Mesendoderm (in vitro differentiated cells): ENCODE measurements around the gene CCM2L. TPM values are rescaled to one million over a fixed set of nuclear protein-coding genes. Genes with fewer than 3 reads are reported as not detected.

ENCODE experiments used
- DNase-seq: peaks from one replicate; pipeline ENCODE4 v3.0.0; 2013
- H2AK5ac ChIP-seq: 2 replicates; pipeline ENCODE4 v1.6.1; 2013; ENCODE audit warnings: low read length, inconsistent platforms
- H2BK120ac ChIP-seq: 2 replicates; pipeline ENCODE4 v1.6.1; 2013; ENCODE audit warnings: low read depth, mild to moderate bottlenecking, low read length, moderate library complexity, mixed read lengths
- H2BK15ac ChIP-seq: replicated peaks from 2 replicates; pipeline ENCODE4 v1.6.1; 2013; ENCODE audit warnings: low read depth, mild to moderate bottlenecking, moderate library complexity
- H2BK5ac ChIP-seq: 2 replicates; pipeline ENCODE4 v1.6.1; 2013; ENCODE audit warnings: low read length, inconsistent platforms
- H3K18ac ChIP-seq: 2 replicates; pipeline ENCODE4 v1.6.1; 2013; ENCODE audit warnings: mild to moderate bottlenecking, low read length, mixed read lengths
- H3K23ac ChIP-seq: one replicate; pipeline ENCODE4 v1.6.1; 2013; ENCODE audit warnings: low read length
- H3K27ac ChIP-seq: 2 replicates; pipeline ENCODE4 v1.5.1; 2013; ENCODE audit warnings: low read depth, mild to moderate bottlenecking, inconsistent platforms, low read length, moderate library complexity
- H3K27me3 ChIP-seq: 2 replicates; pipeline ENCODE4 v1.6.1; 2013; ENCODE audit warnings: low read length, control low read depth, mild to moderate bottlenecking, inconsistent platforms; ENCODE audit not compliant: insufficient read depth, poor library complexity
- H3K36me3 ChIP-seq: 2 replicates; pipeline ENCODE4 v1.6.1; 2013; ENCODE audit warnings: low read length, inconsistent platforms; ENCODE audit not compliant: control insufficient read depth, insufficient read depth
- H3K4ac ChIP-seq: one replicate; pipeline ENCODE4 v1.6.1; 2013; ENCODE audit warnings: low read depth, mild to moderate bottlenecking, low read length, moderate library complexity
- H3K4me1 ChIP-seq: 2 replicates; pipeline ENCODE4 v1.6.1; 2013; ENCODE audit warnings: low read depth, low read length, inconsistent platforms; ENCODE audit not compliant: control insufficient read depth
- H3K4me2 ChIP-seq: 2 replicates; pipeline ENCODE4 v1.6.1; 2013; ENCODE audit warnings: low read length
- H3K4me3 ChIP-seq: 2 replicates; pipeline ENCODE4 v1.5.1; 2013; ENCODE audit warnings: mild to moderate bottlenecking, low read length
- H3K56ac ChIP-seq: one replicate; pipeline ENCODE4 v1.6.1; 2013; ENCODE audit warnings: low read length
- H3K79me1 ChIP-seq: 2 replicates; pipeline ENCODE4 v1.6.1; 2013; ENCODE audit warnings: low read length, inconsistent platforms
- H3K79me2 ChIP-seq: 2 replicates; pipeline ENCODE4 v1.6.1; 2013; ENCODE audit warnings: mild to moderate bottlenecking, low read length; ENCODE audit not compliant: control insufficient read depth, insufficient read depth
- H3K9ac ChIP-seq: 2 replicates; pipeline ENCODE4 v1.6.1; 2013; ENCODE audit warnings: low read length, inconsistent platforms
- H4K5ac ChIP-seq: one replicate; pipeline ENCODE4 v1.6.1; 2013; ENCODE audit warnings: low read length
- H4K8ac ChIP-seq: one replicate; pipeline ENCODE4 v1.6.1; 2013; ENCODE audit warnings: low read depth, mild to moderate bottlenecking, control low read depth, low read length, moderate library complexity
- WGBS: extraction: QIAGEN DNeasy Blood & Tissue Kit; methylation state at CpG from one replicate; pipeline ENCODE4 v1.1.7; 2013; ENCODE audit warnings: low lambda C conversion rate, missing lambda C conversion rate; ENCODE audit not compliant: insufficient coverage; ENCODE audit errors: extremely low coverage; 5-methylcytosine and 5-hydroxymethylcytosine counted together
- small RNA-seq: library from polyadenylated mRNA; stranded (forward); fragments of <200 nt; extraction: miRNeasy Mini kit (QIAGEN cat#:217004); gene quantifications from one replicate; pipeline ENCODE3, GENCODE V24; 2013; ENCODE audit not compliant: insufficient read depth

CCM2L gene

GRCh38 chr20:32079655-32080109 is 69.4 kb downstream of the CCM2L start:
- Histone ChIP-seq H3K18ac (no peak overlapping the region), H4K5ac (no peak overlapping the region), H4K8ac (no peak overlapping the region), H3K4me2 (no peak overlapping the region), H3K79me2 (no peaks in the 10 kb centered on the region), H2BK5ac (no peak overlapping the region), H2BK120ac (no peak overlapping the region), H3K79me1 (no peaks in the 10 kb centered on the region), H2BK15ac (no peak overlapping the region), H2AK5ac (no peak overlapping the region), H3K56ac (no peak overlapping the region), H3K36me3 (no peaks in the 10 kb centered on the region), H3K4me1 (no peaks in the 10 kb centered on the region), H3K4me3 (no peak overlapping the region), H3K9ac (no peak overlapping the region), H3K4ac (no peak overlapping the region), H3K27ac (no peak overlapping the region), H3K23ac (no peak overlapping the region), H3K27me3 (no peaks in the 10 kb centered on the region)
- peak; percentile 8 for DNase-seq
- no CpG with 5 or more reads among the region's 8 CpGs for WGBS

DNA sequence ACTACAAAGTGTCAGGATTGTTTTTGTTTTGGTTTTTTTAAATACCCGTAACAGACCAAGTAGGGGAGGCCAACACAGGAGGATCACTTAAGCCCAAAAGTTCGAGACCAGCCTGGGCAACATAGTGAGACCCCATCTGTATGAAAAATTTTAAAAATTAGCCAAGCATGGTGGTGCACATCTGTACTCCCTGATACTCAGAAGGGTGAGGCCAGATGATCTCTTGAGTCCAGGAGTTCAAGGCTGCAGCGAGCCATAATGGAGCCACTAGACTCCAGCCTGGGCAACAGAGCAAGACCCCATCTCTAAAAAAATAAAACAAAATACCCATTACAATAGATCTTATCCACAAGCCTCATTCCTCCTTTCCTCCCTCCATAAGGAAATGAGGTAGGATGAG is 70.5 kb downstream of the CCM2L start:
- Histone ChIP-seq H2AK5ac (no peak overlapping the region), H3K4me3 (no peak overlapping the region), H3K4ac (no peak overlapping the region), H4K5ac (no peak overlapping the region), H3K56ac (no peak overlapping the region), H4K8ac (no peak overlapping the region), H2BK5ac (no peak overlapping the region), H2BK120ac (no peak overlapping the region), H3K79me1 (no peaks in the 10 kb centered on the region), H3K27ac (no peak overlapping the region), H3K27me3 (no peaks in the 10 kb centered on the region), H3K9ac (no peak overlapping the region), H3K36me3 (no peaks in the 10 kb centered on the region), H3K18ac (no peak overlapping the region), H3K4me2 (no peak overlapping the region), H3K23ac (no peak overlapping the region), H3K4me1 (no peaks in the 10 kb centered on the region), H2BK15ac (no peak overlapping the region), H3K79me2 (no peaks in the 10 kb centered on the region)
- no CpG with 5 or more reads among the region's 3 CpGs for WGBS
- DNase-seq = no peak

Small RNA genes within 50 kb of the gene (small RNA-seq; reads per million reads assigned to genes)
- gene RNA5SP481 (not detected), gene RNA5SP482 (not detected)
